Karpas-422 (cell line): ENCODE results near the gene SELENON. TPM values are rescaled to one million over a fixed set of nuclear protein-coding genes. Genes with fewer than 3 reads are reported as not detected.

Source experiments
- DNase-seq: peaks from one replicate; pipeline ENCODE4 v3.0.0-alpha.2; 2015
- H2AFZ ChIP-seq: fragments of 200-600 bp; sonication (generic); 2 replicates; pipeline ENCODE4 v1.6.1; 2014; ENCODE audit warnings: antibody characterized with exemption, low read length, mixed read lengths
- H3K27ac ChIP-seq: fragments of 200-600 bp; sonication (generic); 2 replicates; pipeline ENCODE4 v1.5.1; 2014; ENCODE audit warnings: mild to moderate bottlenecking, low read length, moderate library complexity
- H3K27me3 ChIP-seq: fragments of 200-600 bp; sonication (generic); 2 replicates; pipeline ENCODE4 v1.6.1; 2014; ENCODE audit warnings: low read length, mixed read lengths
- H3K36me3 ChIP-seq: fragments of 200-600 bp; sonication (generic); 2 replicates; pipeline ENCODE4 v1.6.1; 2014; ENCODE audit warnings: low read length, mixed read lengths; ENCODE audit not compliant: insufficient read depth
- H3K4me1 ChIP-seq: fragments of 200-600 bp; sonication (generic); 2 replicates; pipeline ENCODE4 v1.6.1; 2014; ENCODE audit warnings: mild to moderate bottlenecking, low read length, mixed read lengths
- H3K4me2 ChIP-seq: fragments of 200-600 bp; sonication (generic); 2 replicates; pipeline ENCODE4 v1.6.1; 2014; ENCODE audit warnings: low read length, low read depth, mild to moderate bottlenecking; ENCODE audit not compliant: poor library complexity, severe bottlenecking
- H3K4me3 ChIP-seq: fragments of 200-600 bp; sonication (generic); 2 replicates; pipeline ENCODE4 v1.5.1; 2014; ENCODE audit warnings: mild to moderate bottlenecking, antibody characterized with exemption, low read length, mixed read lengths
- H3K79me2 ChIP-seq: fragments of 200-600 bp; sonication (generic); 2 replicates; pipeline ENCODE4 v1.6.1; 2014; ENCODE audit warnings: mild to moderate bottlenecking, low read length, mixed read lengths
- H3K9ac ChIP-seq: fragments of 200-600 bp; sonication (generic); 2 replicates; pipeline ENCODE4 v1.6.0; 2014; ENCODE audit warnings: low read length
- H3K9me2 ChIP-seq: fragments of 200-600 bp; sonication (generic), shearing (Covaris generic); replicated peaks from 2 replicates; pipeline ENCODE4 v1.6.0; 2014; ENCODE audit warnings: mild to moderate bottlenecking, low read length, moderate library complexity; ENCODE audit not compliant: insufficient read depth
- H3K9me3 ChIP-seq: fragments of 300-700, 200-600 bp; sonication (generic); 2 replicates; pipeline ENCODE4 v1.6.1; 2014; ENCODE audit warnings: low read length, mixed read lengths
- H4K20me1 ChIP-seq: fragments of 200-600 bp; sonication (generic); 2 replicates; pipeline ENCODE4 v1.6.1; 2014; ENCODE audit warnings: mild to moderate bottlenecking, antibody characterized with exemption, low read length, low read depth; ENCODE audit not compliant: insufficient read depth
- total RNA-seq: library from RNA; depleted of rRNA; stranded (reverse); fragments of >200 nt; shearing (Covaris generic); gene quantifications from 2 replicates; pipeline ENCODE4 v1.2.3, GENCODE V29; 2014; ENCODE audit warnings: low replicate concordance

Gene SELENON
- total RNA-seq, 1 experiment from 2014 or later: 5.1 TPM

DNA sequence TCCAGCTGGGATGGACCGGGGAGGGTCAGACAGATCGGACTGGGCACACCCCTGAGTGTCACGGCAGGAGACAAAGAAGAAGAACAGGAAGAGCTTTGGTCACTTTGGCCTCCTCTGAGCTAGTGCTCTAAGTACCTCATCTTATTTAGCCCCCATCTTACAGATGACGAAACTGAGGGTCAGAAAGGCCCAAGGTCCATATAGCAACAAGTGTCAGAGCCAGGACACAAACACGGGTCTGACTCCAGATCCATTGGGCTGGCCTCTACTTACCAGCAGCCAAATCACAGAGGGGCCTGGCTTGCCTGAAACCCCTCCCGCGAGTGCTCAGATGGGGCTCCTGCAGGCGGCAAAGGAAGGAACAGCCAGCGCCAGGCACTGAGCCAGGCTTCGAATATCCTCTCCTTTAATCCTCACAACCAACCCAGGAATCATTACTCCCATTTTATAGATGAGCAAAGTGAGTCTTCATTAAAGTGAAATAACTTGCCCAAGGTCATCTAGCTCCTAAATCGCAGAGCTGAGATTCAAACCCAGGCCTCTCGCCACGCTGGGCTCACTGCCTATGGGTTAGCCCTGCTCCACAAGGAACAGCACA, 25.7 kb upstream of the SELENON start:
- no peaks in the 10 kb centered on the region for H3K9me2 ChIP-seq
- no peaks in the 10 kb centered on the region for H3K27me3 ChIP-seq
- H3K79me2 ChIP-seq: no peaks in the 10 kb centered on the region
- H4K20me1 ChIP-seq: no peaks in the 10 kb centered on the region
- no peaks in the 10 kb centered on the region for H3K9me3 ChIP-seq
- H3K9ac ChIP-seq: no peak overlapping the region
- no peaks in the 10 kb centered on the region for H3K36me3 ChIP-seq
- H2AFZ ChIP-seq: no peak overlapping the region
- H3K4me2 ChIP-seq: no peak overlapping the region
- no peak overlapping the region for H3K4me3 ChIP-seq
- no peaks in the 10 kb centered on the region for H3K4me1 ChIP-seq
- no peak for DNase-seq
- H3K27ac ChIP-seq: no peak overlapping the region

DNA sequence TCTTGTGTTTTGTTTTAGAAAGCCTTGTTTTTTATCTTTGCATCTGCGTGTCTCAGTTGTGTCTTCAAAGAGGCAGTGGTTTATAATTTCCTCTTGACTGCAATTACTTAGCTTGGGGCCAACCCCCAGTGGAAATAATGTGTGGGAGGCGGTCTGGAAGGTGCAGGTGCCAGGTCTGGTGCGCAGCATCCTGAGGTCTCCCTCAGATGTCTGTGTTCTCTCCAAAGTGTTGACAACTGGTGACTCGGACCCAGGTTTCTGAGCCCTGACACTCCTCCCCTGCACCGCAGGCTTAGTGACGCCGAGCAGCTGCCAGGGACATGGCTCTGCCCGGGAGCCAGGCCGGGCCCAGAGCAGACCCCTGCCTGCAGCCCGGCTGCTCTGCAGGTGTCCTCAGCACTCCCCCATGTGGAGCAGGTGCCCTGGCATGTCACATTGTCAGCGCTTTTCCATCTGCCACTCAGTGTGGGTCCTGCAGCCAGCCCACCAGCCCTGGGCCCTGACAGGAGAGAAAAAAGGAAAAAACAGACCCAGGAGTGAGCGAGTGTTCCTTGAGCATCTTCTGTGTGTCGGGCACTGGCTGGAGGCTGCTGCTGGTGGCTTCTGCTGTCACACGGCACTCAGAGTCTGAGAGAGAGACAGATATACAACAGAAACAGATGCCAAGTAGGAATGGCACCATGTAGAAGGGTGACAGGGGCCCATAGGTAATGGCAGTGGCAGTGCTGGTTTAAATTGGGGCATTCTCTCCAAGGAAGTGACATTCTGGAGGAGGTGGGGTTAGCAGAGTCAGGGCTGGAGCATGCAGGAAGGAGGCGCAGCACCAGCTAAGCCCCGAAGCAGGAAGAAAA, 24.8 kb upstream of the SELENON start:
- Histone ChIP-seq H3K27ac (no peak overlapping the region), H3K9ac (no peak overlapping the region), H3K9me3 (no peaks in the 10 kb centered on the region), H3K79me2 (no peaks in the 10 kb centered on the region), H3K4me3 (no peak overlapping the region), H2AFZ (no peak overlapping the region), H3K4me1 (no peaks in the 10 kb centered on the region), H4K20me1 (no peaks in the 10 kb centered on the region), H3K9me2 (no peaks in the 10 kb centered on the region), H3K4me2 (no peak overlapping the region), H3K36me3 (no peaks in the 10 kb centered on the region), H3K27me3 (no peaks in the 10 kb centered on the region)
- no peak for DNase-seq

DNA sequence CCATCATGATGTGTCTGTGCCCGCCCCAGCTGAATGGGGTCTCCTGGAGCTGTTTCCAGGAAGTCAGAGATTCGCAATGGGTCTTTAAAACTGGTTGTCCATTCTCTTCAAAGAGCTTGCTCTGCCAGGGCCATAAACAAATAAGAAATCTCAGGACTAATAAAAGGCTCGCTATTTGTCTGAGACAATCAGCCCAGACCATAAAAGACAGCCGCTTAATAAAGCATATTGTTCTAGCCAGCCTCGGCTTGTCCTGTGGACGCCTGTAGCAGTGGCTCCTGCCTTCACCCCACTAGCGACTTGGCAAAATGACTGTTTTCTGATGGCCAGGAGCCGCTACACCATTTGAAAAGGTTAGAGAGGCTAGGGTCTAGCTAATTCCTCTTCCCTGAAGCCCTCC, 20.6 kb upstream of the SELENON start:
- Histone ChIP-seq H3K79me2 (no peaks in the 10 kb centered on the region), H3K4me2 (no peak overlapping the region), H2AFZ (no peak overlapping the region), H3K27ac (no peak overlapping the region), H3K36me3 (no peaks in the 10 kb centered on the region), H3K9me2 (no peaks in the 10 kb centered on the region), H3K4me3 (no peak overlapping the region), H3K9ac (no peak overlapping the region), H3K27me3 (no peaks in the 10 kb centered on the region), H3K9me3 (no peaks in the 10 kb centered on the region), H4K20me1 (no peaks in the 10 kb centered on the region), H3K4me1 (no peaks in the 10 kb centered on the region)
- no peak for DNase-seq

DNA sequence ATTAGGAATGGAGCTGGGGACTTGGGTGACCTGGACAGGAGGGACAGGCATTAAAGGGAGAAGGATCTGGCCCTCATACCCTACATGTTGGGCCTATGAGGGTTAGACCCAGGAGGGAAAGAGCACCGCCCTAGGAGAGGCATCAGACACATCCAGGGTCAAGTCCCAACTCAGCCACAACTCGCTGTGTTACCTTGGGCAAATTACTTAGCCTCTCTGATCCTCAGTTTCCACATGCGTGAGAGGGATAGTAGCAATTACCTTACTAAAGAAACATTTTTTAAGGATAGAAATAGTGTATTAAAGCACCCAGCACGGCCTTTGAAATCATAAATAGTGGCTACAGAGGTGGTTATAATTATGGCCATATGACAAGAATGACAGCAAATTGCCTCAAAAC, 20.1 kb upstream of the SELENON start:
- Histone ChIP-seq H3K27ac (no peak overlapping the region), H3K4me3 (no peak overlapping the region), H3K36me3 (no peaks in the 10 kb centered on the region), H3K4me1 (no peaks in the 10 kb centered on the region), H3K9ac (no peak overlapping the region), H3K79me2 (no peaks in the 10 kb centered on the region), H4K20me1 (no peaks in the 10 kb centered on the region), H3K9me3 (no peaks in the 10 kb centered on the region), H3K9me2 (no peaks in the 10 kb centered on the region), H3K4me2 (no peak overlapping the region), H3K27me3 (no peaks in the 10 kb centered on the region), H2AFZ (no peak overlapping the region)
- DNase-seq: no peak

DNA sequence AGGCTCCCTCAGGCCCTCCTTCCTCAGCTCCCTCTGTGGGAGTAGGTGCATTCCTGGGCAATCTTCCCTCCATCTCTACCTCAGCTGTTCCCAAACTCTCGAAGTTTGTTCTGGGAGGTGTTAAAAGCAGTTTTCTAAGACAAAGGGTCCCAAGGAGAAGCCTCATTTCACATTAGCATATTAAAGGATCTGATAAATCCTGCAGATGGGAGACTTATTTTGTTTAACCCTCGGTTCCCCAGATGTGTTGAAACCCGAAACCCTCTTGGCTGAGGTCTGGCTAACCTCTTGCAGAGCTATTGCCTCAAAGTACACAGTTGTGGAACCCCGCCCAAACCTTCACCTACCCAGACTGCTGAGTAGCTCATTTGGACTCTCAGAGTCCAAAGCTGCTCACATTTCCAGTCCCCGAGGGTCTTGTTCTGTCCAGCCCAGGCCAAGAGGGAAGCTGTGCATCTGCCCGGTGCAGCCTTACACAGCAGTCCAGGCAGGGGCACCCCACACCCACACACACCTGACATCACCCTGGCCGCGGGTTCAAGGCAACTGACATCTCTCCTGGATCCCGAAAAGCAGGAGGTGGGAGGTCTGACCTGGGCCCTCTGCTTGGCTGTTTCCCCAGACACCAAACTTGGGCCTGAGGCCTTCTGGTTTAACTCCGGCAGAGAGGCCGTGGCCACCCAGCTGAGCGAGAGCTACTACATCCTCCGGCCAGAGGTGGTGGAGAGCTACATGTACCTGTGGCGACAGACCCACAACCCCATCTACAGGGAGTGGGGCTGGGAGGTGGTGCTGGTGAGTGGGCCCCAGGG, 19.5 kb upstream of the SELENON start:
- H3K9me3 ChIP-seq: no peaks in the 10 kb centered on the region
- H3K27ac ChIP-seq: no peak overlapping the region
- H3K9me2 ChIP-seq: no peaks in the 10 kb centered on the region
- no peak overlapping the region for H3K4me3 ChIP-seq
- no peaks in the 10 kb centered on the region for H3K79me2 ChIP-seq
- H3K9ac ChIP-seq: no peak overlapping the region
- H3K4me2 ChIP-seq: no peak overlapping the region
- H4K20me1 ChIP-seq: no peaks in the 10 kb centered on the region
- no peaks in the 10 kb centered on the region for H3K36me3 ChIP-seq
- H3K27me3 ChIP-seq: no peaks in the 10 kb centered on the region
- H2AFZ ChIP-seq: no peak overlapping the region
- DNase-seq: no peak
- H3K4me1 ChIP-seq: no peaks in the 10 kb centered on the region

DNA sequence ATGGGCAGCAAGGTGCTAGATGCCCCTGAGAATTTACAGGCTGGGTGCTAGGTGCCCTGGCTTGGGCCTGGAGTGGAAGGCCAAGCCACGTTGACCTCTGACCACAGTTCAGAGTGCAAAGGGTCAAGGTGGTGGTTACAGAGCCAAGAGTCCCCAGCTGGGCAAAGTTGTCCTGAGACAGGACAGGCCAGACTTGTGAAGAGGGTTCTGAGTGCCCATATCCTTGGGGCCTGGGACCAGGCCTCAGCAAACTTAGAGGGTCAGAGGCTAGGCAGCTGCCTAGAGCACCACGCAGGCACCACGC, 18.9 kb upstream of the SELENON start:
- no peaks in the 10 kb centered on the region for H3K79me2 ChIP-seq
- no peaks in the 10 kb centered on the region for H3K9me3 ChIP-seq
- no peaks in the 10 kb centered on the region for H3K9me2 ChIP-seq
- no peaks in the 10 kb centered on the region for H3K4me1 ChIP-seq
- no peak overlapping the region for H3K4me3 ChIP-seq
- no peaks in the 10 kb centered on the region for H3K36me3 ChIP-seq
- H2AFZ ChIP-seq: no peak overlapping the region
- no peaks in the 10 kb centered on the region for H4K20me1 ChIP-seq
- DNase-seq: no peak
- H3K27ac ChIP-seq: no peak overlapping the region
- H3K27me3 ChIP-seq: no peaks in the 10 kb centered on the region
- H3K4me2 ChIP-seq: no peak overlapping the region
- H3K9ac ChIP-seq: no peak overlapping the region

DNA sequence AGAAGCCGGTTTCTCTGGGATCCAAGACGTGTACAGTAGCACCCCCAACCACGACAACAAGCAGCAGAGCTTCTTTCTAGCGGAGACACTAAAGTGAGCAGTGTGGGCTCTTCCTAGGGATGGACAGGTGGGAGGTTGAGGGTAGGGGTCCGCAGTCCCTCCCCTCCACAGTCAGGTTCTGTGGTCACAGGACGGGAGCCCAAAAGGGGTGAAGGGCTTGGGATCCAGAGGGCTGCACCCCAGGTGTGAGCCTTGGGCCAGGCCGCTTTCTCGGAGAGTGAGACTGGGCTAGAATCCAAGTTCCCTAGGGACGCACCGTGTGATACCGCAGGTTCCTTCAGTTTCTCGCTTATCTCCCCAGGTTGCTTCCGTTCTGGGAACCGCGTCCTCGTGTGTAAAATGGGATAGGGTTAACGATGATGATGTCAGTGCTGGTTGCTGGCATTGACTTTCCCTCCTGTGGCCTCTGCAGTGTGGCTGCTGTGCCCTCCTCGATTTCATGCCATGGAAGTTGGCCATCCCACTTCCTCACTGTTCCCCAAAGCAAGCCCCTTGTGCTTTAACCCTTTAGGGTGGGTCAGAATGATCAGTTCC, 17.3 kb upstream of the SELENON start:
- no peak overlapping the region for H3K9ac ChIP-seq
- H3K27ac ChIP-seq: no peak overlapping the region
- DNase-seq: no peak
- H3K79me2 ChIP-seq: no peaks in the 10 kb centered on the region
- no peak overlapping the region for H2AFZ ChIP-seq
- no peaks in the 10 kb centered on the region for H3K36me3 ChIP-seq
- no peaks in the 10 kb centered on the region for H3K9me3 ChIP-seq
- H3K9me2 ChIP-seq: no peaks in the 10 kb centered on the region
- no peaks in the 10 kb centered on the region for H3K27me3 ChIP-seq
- no peaks in the 10 kb centered on the region for H3K4me1 ChIP-seq
- H4K20me1 ChIP-seq: no peaks in the 10 kb centered on the region
- H3K4me3 ChIP-seq: no peak overlapping the region
- H3K4me2 ChIP-seq: no peak overlapping the region

DNA sequence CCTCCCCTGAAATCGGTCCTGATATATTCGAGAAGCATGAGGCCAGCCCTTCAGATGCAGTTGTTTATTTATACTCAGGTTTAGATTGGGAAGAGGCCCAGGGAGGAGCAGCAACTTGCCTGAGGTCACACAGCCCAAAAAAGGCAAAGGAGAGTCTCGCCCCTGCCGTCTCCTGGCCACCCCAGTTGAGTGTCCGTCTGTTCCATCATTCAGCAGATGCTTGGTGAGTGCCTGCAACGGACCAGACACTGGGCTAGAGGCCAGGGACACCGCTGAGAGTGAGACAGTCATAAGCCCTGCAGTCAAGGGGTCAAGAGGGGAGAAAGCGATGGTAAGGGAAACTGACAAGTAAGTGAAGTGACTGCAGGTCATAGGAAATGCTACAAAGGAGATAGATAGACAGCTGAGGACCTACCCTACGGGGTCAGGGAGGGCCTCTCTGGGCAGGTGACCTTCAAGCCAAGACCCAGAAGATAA, 15.4 kb upstream of the SELENON start:
- no peak overlapping the region for H3K4me3 ChIP-seq
- no peaks in the 10 kb centered on the region for H3K9me3 ChIP-seq
- H3K4me1 ChIP-seq: no peaks in the 10 kb centered on the region
- no peak overlapping the region for H3K4me2 ChIP-seq
- DNase-seq: no peak
- H3K79me2 ChIP-seq: no peaks in the 10 kb centered on the region
- no peaks in the 10 kb centered on the region for H3K36me3 ChIP-seq
- no peaks in the 10 kb centered on the region for H3K27me3 ChIP-seq
- H3K9me2 ChIP-seq: no peaks in the 10 kb centered on the region
- no peaks in the 10 kb centered on the region for H4K20me1 ChIP-seq
- no peak overlapping the region for H3K9ac ChIP-seq
- no peak overlapping the region for H3K27ac ChIP-seq
- H2AFZ ChIP-seq: no peak overlapping the region
